ENCODE results near the gene MRPS23.

DNA sequence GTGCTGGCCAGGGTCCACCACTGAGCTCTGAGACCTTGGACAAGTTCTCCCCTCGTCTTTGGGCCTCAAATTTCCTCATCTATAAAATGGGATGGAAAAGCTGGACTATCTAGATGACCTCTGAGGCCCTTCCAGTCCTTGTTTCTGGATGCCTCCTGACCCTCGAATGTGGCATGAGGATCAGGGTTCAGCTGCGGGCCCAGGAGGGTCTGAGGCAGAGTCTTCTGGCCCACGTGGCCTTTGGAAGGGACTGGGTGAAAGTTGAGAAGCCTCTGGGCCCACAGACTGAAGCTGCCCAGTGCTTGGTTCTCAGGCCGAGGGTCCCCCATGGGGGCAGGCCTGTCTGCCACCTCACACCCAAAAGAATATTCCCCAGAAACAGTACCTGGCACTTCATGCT lies 16.9 kb upstream of the MRPS23 start:
- no peak for TF ChIP-seq POLR2AphosphoS5 (IDR thresholded peaks at IDR 0.05)
- TF ChIP-seq SMC3 (conservative IDR thresholded peaks at IDR 0.05; ENCODE audit: poor library complexity), result no peak
- TF ChIP-seq EZH2 (IDR thresholded peaks at IDR 0.05; ENCODE audit: borderline replicate concordance, insufficient read depth, low read length, poor library complexity, severe bottlenecking), result no peak
- no peak for TF ChIP-seq EP300 (conservative IDR thresholded peaks at IDR 0.05; ENCODE audit: poor library complexity, severe bottlenecking)
